Right cardiac atrium (tissue), 5 donors: ENCODE measurements around the gene PRSS36. TPM values are rescaled to one million over a fixed set of nuclear protein-coding genes. Genes with fewer than 3 reads are reported as not detected.
"Not testable (repeated sequence)": the region's sequence is repeated elsewhere in the genome, so short reads cannot be mapped to it uniquely, and the experiment has no call there.

Source experiments
- ATAC-seq, 2 donors: fragments of 200-7000 bp; cut with Tn5 transposase; one replicate each; pipeline versions ENCODE4 v1.8.0 to v1.9.1; 2020; ENCODE audit warnings: moderate library complexity in 2 of 2, mild to moderate bottlenecking in 1 of 2
- DNase-seq, 3 donors: peaks; one replicate each; pipeline ENCODE4 v3.0.0-alpha.2; 2020
- H3K27ac ChIP-seq: one replicate; pipeline ENCODE4 v1.5.1; 2013; ENCODE audit warnings: mild to moderate bottlenecking, low read length, control low read depth, moderate library complexity
- H3K27me3 ChIP-seq: one replicate; pipeline ENCODE4 v1.6.1; 2013; ENCODE audit not compliant: control insufficient read depth, insufficient read depth
- H3K4me1 ChIP-seq: one replicate; pipeline ENCODE4 v1.6.1; 2013; ENCODE audit warnings: low read length; ENCODE audit not compliant: control insufficient read depth, insufficient read depth
- H3K4me3 ChIP-seq: one replicate; pipeline ENCODE4 v1.5.1; 2013; ENCODE audit warnings: low read length, control low read depth
- H3K9me3 ChIP-seq: one replicate; pipeline ENCODE4 v1.6.1; 2013; ENCODE audit warnings: low read length; ENCODE audit not compliant: control insufficient read depth
- WGBS: extraction: QIAGEN DNeasy Blood & Tissue Kit; methylation state at CpG from one replicate; pipeline ENCODE4 v1.1.7; 2013; 5-methylcytosine and 5-hydroxymethylcytosine counted together
- intact Hi-C, 4 donors: fragments of 100-400 bp; cut with DNase I; formaldehyde crosslinking; loops; one replicate each; pipeline versions ENCODE4 v1.11.0 to v1.14.0; 2022 to 2023
- polyA plus RNA-seq: library from polyadenylated mRNA; stranded (reverse); fragments of 200-250 nt; gene quantifications from one replicate; pipeline ENCODE4 v1.2.3, GENCODE V29; 2013
- total RNA-seq, 4 donors: library from RNA; stranded (reverse); fragmentation: NEBNext Ultra II Directional; extraction: Animal tissue kit (Norgen Biotek cat#: 25700); gene quantifications; one replicate each; pipeline ENCODE4 v1.2.1, GENCODE V29; 2021
- donor health status: healthy with polysubstance abuse.
- donor health status: DM: no; HTN: yes; CAD: no.
- donor health status: DM: no; HTN: no; CAD: no.
- donor health status: DM: no; HTN: yes; CAD: no; lungs with severe emphysema.
- donor health status: DM: yes; HTN: yes; CAD: no.

The PRSS36 gene
- total and polyA plus RNA-seq, 5 donors = 1.1 to 2.2 (median 1.7) TPM

DNA sequence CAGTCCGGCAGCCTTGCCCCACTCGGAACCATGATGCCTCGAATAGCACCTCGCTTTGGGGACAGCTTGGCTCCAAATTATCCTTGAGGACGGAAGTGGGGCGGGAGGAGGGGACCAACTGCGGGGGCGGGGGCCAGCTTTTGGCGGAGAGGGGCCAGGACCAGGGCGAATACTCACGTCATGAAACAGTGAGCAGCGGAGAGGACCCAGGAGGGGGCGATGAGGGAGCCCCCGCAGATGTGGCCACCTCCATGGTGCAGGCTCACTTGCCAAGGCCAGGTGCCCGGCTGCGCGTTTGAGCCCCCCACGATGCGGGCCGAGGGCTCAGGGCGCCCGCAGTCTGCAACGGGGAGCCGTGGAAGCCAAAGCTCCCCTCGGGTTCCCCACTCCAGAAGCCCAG is 970 bp downstream of the PRSS36 start:
- intact Hi-C loops = loop anchor here in 1 of 4 donors (10.0 kb wide), 1 partner anchor 164 kb away; the partner anchor contains the start of gene HSD3B7
- WGBS = 73% methylated on average over 25 of the region's 25 CpGs
- Histone ChIP-seq H3K27ac (no peak overlapping the region), H3K4me3 (no peak overlapping the region), H3K4me1 (no peaks in the 10 kb centered on the region), H3K9me3 (no peaks in the 10 kb centered on the region), H3K27me3 (no peaks in the 10 kb centered on the region)
- DNase-seq = no peak
- ATAC-seq = no peak

GRCh38 chr16:31148281-31148728 is 1.6 kb downstream of the PRSS36 start:
- intact Hi-C loops = loop anchor here in 1 of 4 donors (10.0 kb wide), 1 partner anchor 164 kb away; the partner anchor contains the start of gene HSD3B7
- Histone ChIP-seq H3K27me3 (no peaks in the 10 kb centered on the region), H3K27ac (no peak overlapping the region), H3K4me1 (no peaks in the 10 kb centered on the region), H3K9me3 (no peaks in the 10 kb centered on the region), H3K4me3 (peak overlapping the region; percentile 19)
- 12% methylated on average over 40 of the region's 40 CpGs for WGBS
- ATAC-seq (peak; percentile 22 to 25), DNase-seq (peak in 1 of 3 donors; percentile 58)

DNA sequence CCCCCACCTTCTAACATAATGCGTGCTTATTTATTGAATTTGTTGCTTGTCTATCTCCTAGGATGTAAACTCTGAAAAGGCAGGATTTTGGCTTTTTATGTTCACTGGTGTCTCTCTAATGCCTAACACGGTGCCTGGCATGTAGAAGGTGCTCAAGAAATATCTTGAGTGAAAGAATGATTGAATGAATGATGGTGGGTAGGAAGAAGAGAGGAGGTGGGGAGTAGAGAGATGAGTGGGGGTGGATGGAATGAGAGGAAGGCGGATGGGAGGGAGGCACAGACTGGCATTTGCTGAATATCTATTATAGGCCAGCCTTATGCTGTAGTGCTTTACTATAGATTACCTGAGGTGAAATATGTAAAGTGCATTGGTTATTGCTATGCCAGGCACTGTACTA is 2.3 kb downstream of the PRSS36 start:
- Histone ChIP-seq H3K9me3 (no peaks in the 10 kb centered on the region), H3K4me3 (no peak overlapping the region), H3K27me3 (no peaks in the 10 kb centered on the region), H3K27ac (no peak overlapping the region), H3K4me1 (no peaks in the 10 kb centered on the region)
- 92% methylated on average over 3 of the region's 3 CpGs for WGBS
- DNase-seq = no peak
- ATAC-seq = no peak
- intact Hi-C loops = loop anchor here in 1 of 4 donors (10.0 kb wide), 1 partner anchor 163 kb away; the partner anchor contains the start of gene HSD3B7

GRCh38 chr16:31145398-31145990 is 4.4 kb downstream of the PRSS36 start:
- Histone ChIP-seq H3K27me3 (no peaks in the 10 kb centered on the region), H3K4me1 (peaks cover 3% of the 10 kb centered on the region), H3K9me3 (no peaks in the 10 kb centered on the region), H3K27ac (no peak overlapping the region), H3K4me3 (no peak overlapping the region)
- intact Hi-C loops = loop anchor here in 1 of 4 donors (10.0 kb wide), 1 partner anchor 161 kb away; the partner anchor contains the start of gene HSD3B7
- WGBS = 72% methylated on average over 12 of the region's 12 CpGs
- ATAC-seq = no peak
- no peak for DNase-seq

DNA sequence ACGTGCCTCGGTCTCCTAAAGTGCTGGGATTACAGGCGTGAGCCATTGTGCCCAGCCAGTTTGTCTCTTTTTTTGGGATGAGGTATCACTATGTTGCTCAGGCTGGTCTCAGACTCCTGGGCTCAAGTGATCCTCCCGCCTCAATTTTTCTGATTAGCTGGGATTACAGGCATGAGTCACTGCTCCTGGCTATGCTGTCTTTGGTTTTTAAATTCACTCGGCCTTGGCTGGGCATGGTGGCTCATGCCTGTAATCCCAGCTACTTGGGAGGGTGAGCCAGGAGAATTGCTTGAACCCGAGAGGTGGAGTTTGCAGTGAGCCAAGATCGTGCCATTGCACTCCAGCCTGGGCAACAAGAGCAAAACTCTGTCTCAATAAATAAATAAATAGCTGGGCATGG is 5.4 kb downstream of the PRSS36 start:
- H3K27me3 ChIP-seq, H3K4me1 ChIP-seq, H3K27ac ChIP-seq, H3K4me3 ChIP-seq, H3K9me3 ChIP-seq, ATAC-seq, DNase-seq: not testable (repeated sequence)
- intact Hi-C loops = loop anchor here in 1 of 4 donors (10.0 kb wide), 1 partner anchor 160 kb away; the partner anchor contains the start of gene HSD3B7
- WGBS = 85% methylated on average over 7 of the region's 7 CpGs

DNA sequence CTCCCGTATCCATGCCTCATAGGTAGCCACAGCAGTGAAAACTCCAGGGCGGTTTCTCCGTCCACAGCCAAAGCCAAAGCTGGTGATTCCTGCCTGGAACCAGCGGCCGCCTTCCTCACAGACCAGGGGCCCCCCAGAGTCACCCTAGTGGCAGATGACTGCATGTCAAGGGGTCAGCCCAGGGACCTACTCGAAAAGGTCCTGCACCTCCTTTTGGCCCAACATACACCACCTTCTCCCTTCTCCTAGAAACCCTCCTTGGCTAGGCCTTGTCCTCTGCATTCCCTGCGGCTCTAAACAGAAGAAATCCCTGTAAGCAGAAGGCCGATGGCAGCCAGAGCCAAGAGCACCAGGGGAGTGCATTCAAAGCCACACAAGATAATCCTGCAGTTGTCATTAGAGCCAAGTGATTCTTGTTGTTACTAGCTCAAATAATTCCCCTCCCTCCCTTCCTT is 6.1 kb downstream of the PRSS36 start:
- no peak overlapping the region for H3K27ac ChIP-seq
- DNase-seq = peak in 1 of 3 donors; percentile 49
- H3K4me1 ChIP-seq = peaks cover 6% of the 10 kb centered on the region
- ATAC-seq = no peak
- H3K27me3 ChIP-seq = no peaks in the 10 kb centered on the region
- H3K4me3 ChIP-seq = no peak overlapping the region
- H3K9me3 ChIP-seq = no peaks in the 10 kb centered on the region
- intact Hi-C loops = loop anchor here in 1 of 4 donors (10.0 kb wide), 1 partner anchor 159 kb away; the partner anchor contains the start of gene HSD3B7
- WGBS = 87% methylated on average over 8 of the region's 8 CpGs

DNA sequence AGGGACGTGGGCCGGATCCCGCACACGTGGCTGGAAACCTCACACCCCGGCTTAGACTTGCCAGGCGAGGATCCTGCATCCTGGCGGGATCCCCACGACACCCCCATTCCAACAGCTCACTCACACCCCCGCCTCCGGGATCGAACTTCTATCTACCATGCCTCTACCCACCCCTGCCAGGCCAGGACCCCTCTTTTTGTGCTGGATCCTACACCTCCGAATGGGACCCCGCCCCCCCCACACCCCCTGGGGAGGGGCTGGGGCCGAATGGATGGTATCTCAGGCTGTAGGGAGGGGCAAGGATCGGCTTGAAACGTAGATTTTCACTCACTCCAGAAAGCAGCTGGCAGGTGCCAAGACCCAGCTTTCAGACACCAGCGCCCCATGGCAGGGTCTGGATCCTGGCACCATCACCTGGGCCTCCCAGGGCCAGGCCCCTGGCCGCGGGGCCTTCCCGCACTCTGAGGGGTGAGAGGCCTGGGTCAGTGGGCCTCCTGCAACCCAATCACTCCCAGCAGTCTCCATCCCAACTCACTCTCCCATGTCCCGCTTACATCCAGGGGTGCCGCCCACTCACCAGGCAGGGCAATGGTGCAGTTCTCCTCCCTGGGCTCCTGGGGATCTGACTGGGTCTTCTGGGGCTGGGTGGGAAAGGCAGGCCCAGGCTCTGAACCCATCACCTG is 6.7 kb downstream of the PRSS36 start:
- Histone ChIP-seq H3K4me3 (peak overlapping the region; percentile 26), H3K27me3 (no peaks in the 10 kb centered on the region), H3K27ac (no peak overlapping the region), H3K4me1 (peaks cover 11% of the 10 kb centered on the region), H3K9me3 (no peaks in the 10 kb centered on the region)
- 56% methylated on average over 22 of the region's 22 CpGs for WGBS
- ATAC-seq (no peak), DNase-seq (peak in 2 of 3 donors; percentile 73 to 81)
- intact Hi-C loops = loop anchor here in 1 of 4 donors (10.0 kb wide), 1 partner anchor 158 kb away; the partner anchor contains the start of gene HSD3B7

DNA sequence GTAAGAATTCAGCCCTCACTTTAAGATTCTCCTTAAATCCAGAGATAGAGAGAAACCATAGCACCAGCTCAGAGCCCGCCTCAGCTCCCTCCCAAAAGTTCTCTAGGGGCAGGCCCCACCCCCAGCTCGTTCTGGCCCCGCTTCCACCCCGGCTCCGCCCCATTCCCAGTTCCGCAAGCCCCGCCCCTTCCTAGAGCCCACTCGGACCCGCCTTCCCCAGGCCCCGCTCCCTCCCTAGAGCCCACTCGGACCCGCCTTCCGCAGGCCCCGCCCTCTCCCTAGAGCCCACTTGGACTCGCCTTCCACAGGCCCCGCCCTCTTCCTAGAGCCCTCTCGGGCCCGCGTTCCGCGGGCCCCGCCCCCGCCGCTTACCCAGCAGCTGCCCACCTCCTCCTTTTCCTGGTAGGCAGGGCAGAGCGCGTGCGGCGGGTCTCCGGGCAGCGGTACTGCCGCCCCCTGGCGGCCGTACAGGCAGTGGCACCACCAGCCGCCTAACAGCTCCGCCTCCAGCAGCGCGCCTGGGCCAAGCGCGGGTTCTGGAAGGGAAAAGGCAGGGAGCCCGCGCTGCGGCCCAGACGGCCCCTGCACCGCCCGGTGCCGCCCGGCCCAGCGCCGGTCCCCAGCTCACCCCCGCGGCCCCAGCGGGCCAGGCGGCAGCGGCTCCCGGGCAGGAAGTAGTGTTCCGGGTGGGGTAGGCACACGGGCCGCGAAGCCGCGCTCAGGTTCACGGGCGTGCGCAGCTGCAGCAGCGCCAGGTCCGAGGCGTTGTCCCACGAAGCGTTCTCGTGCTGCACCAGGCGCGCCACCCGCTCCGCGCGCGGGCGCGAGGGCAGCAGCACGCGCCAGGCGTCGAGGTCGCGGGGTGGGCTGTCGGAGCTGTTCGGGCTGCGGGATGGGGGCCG is 7.5 kb downstream of the PRSS36 start:
- peak overlapping the region; percentile 26 for H3K4me3 ChIP-seq
- peak; percentile 99 to 100 (median 99) for DNase-seq
- peak overlapping the region; percentile 43 for H3K27ac ChIP-seq
- peaks cover 11% of the 10 kb centered on the region for H3K4me1 ChIP-seq
- intact Hi-C loops = loop anchor here in 1 of 4 donors (10.0 kb wide), 1 partner anchor 158 kb away; the partner anchor contains the start of gene HSD3B7
- WGBS = 3% methylated on average over 89 of the region's 89 CpGs
- no peaks in the 10 kb centered on the region for H3K9me3 ChIP-seq
- H3K27me3 ChIP-seq = no peaks in the 10 kb centered on the region
- peak; percentile 96 to 97 for ATAC-seq

GRCh38 chr16:31141489-31142108 is 8.3 kb downstream of the PRSS36 start:
- Histone ChIP-seq H3K4me3 (peak overlapping the region; percentile 16), H3K4me1 (peaks cover 11% of the 10 kb centered on the region), H3K27ac (peak overlapping the region; percentile 43), H3K9me3 (no peaks in the 10 kb centered on the region), H3K27me3 (no peaks in the 10 kb centered on the region)
- DNase-seq = peak; percentile 53 to 76 (median 74)
- WGBS = 23% methylated on average over 10 of the region's 10 CpGs
- intact Hi-C loops = loop anchor here in 1 of 4 donors (10.0 kb wide), 1 partner anchor 157 kb away; the partner anchor contains the start of gene HSD3B7
- peak; percentile 2 to 3 for ATAC-seq

DNA sequence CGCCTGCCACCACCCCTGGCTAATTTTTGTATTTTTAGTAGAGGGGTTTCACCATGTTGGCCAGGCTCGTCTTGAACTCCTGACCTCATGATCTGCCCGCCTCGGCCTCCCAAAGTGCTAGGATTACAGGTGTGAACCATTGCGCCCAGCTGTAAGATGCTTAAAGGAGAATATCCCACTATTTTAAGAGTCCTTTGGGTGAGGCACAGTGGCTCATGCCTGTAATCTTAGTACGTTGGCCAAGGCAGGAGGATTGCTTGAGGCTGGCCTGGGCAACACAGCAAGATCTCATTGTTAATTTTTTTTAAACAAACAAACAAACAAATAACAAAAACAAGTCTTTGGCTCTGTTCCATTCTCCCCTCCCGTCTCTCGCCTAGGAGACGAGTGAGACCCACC is 8.8 kb downstream of the PRSS36 start:
- DNase-seq, H3K9me3 ChIP-seq: not testable (repeated sequence)
- 93% methylated on average over 9 of the region's 9 CpGs for WGBS

More for the DNA sequence above, 8.8 kb downstream of the PRSS36 start:
- not testable (repeated sequence) for H3K27ac ChIP-seq, ATAC-seq, H3K27me3 ChIP-seq, H3K4me3 ChIP-seq
- intact Hi-C loops = loop anchor here in 1 of 4 donors (10.0 kb wide), 1 partner anchor 156 kb away; the partner anchor contains the start of gene HSD3B7
- H3K4me1 ChIP-seq = peaks cover 11% of the 10 kb centered on the region
